ENCODE data around the gene DUS3L.
"Not testable (repeated sequence)": the region's sequence is repeated elsewhere in the genome, so short reads cannot be mapped to it uniquely, and the experiment has no call there.

The DUS3L gene

GRCh38 chr19:5793188-5793587 lies 2.2 kb upstream of the DUS3L start:
- DNase-seq (no peak), ATAC-seq (no peak)
- H3K9me3 Mint-ChIP-seq: no peaks in the 10 kb centered on the region
- H3K36me3 Mint-ChIP-seq (ENCODE audit: low read depth): peaks cover 22% of the 10 kb centered on the region
- H3K27me3 Mint-ChIP-seq: peaks cover 6% of the 10 kb centered on the region
- H3K27ac Mint-ChIP-seq: no peak overlapping the region
- no peak overlapping the region for H3K4me3 Mint-ChIP-seq
- peaks cover 14% of the 10 kb centered on the region for H3K4me1 Mint-ChIP-seq

GRCh38 chr19:5792224-5792623 lies 1.3 kb upstream of the DUS3L start:
- DNase-seq (no peak), ATAC-seq (no peak)
- peaks cover 6% of the 10 kb centered on the region for H3K27me3 Mint-ChIP-seq
- no peaks in the 10 kb centered on the region for H3K9me3 Mint-ChIP-seq
- no peak overlapping the region for H3K4me3 Mint-ChIP-seq
- H3K4me1 Mint-ChIP-seq: peaks cover 14% of the 10 kb centered on the region
- peaks cover 25% of the 10 kb centered on the region for H3K36me3 Mint-ChIP-seq (ENCODE audit: low read depth)
- no peak overlapping the region for H3K27ac Mint-ChIP-seq

- Mint-ChIP-seq H3K9me3 (no peaks in the 10 kb centered on the region), H3K27ac (peak overlapping the region; percentile 100), H3K36me3 (ENCODE audit: low read depth) (peaks cover 37% of the 10 kb centered on the region), H3K4me3 (peak overlapping the region; percentile 98), H3K27me3 (peaks cover 3% of the 10 kb centered on the region), H3K4me1 (peaks cover 14% of the 10 kb centered on the region)
- DNase-seq (no peak), ATAC-seq (no peak)
Observed at GRCh38 chr19:5789886-5790558, 941 bp downstream of the DUS3L start.

GRCh38 chr19:5789351-5789761 lies 1.6 kb downstream of the DUS3L start:
- peak overlapping the region; percentile 98 for H3K4me3 Mint-ChIP-seq
- no peak for DNase-seq
- H3K4me1 Mint-ChIP-seq: peaks cover 14% of the 10 kb centered on the region
- peaks cover 37% of the 10 kb centered on the region for H3K36me3 Mint-ChIP-seq (ENCODE audit: low read depth)
- H3K9me3 Mint-ChIP-seq: no peaks in the 10 kb centered on the region
- ATAC-seq: no peak
- peaks cover 3% of the 10 kb centered on the region for H3K27me3 Mint-ChIP-seq
- H3K27ac Mint-ChIP-seq: no peak overlapping the region

GRCh38 chr19:5788422-5788821 lies 2.5 kb downstream of the DUS3L start:
- ATAC-seq: no peak
- Mint-ChIP-seq H3K36me3 (ENCODE audit: low read depth) (peaks cover 37% of the 10 kb centered on the region), H3K27ac (no peak overlapping the region), H3K27me3 (peaks cover 3% of the 10 kb centered on the region), H3K4me3 (no peak overlapping the region), H3K4me1 (peaks cover 13% of the 10 kb centered on the region), H3K9me3 (no peaks in the 10 kb centered on the region)
- DNase-seq: no peak

GRCh38 chr19:5787409-5788182 lies 3.4 kb downstream of the DUS3L start:
- H3K27ac Mint-ChIP-seq: no peak overlapping the region
- H3K4me3 Mint-ChIP-seq: no peak overlapping the region
- H3K36me3 Mint-ChIP-seq (ENCODE audit: low read depth): peaks cover 37% of the 10 kb centered on the region
- H3K4me1 Mint-ChIP-seq: peaks cover 13% of the 10 kb centered on the region
- H3K27me3 Mint-ChIP-seq: peaks cover 3% of the 10 kb centered on the region
- no peak for ATAC-seq
- no peaks in the 10 kb centered on the region for H3K9me3 Mint-ChIP-seq
- DNase-seq: no peak

GRCh38 chr19:5786593-5787408 lies 4.2 kb downstream of the DUS3L start:
- Mint-ChIP-seq H3K27ac (no peak overlapping the region), H3K36me3 (ENCODE audit: low read depth) (peaks cover 37% of the 10 kb centered on the region), H3K9me3 (no peaks in the 10 kb centered on the region), H3K4me3 (no peak overlapping the region), H3K4me1 (peaks cover 13% of the 10 kb centered on the region), H3K27me3 (peaks cover 3% of the 10 kb centered on the region)
- DNase-seq (no peak), ATAC-seq (no peak)

GRCh38 chr19:5785423-5785822 lies 5.5 kb downstream of the DUS3L start:
- no peak overlapping the region for H3K4me3 Mint-ChIP-seq
- H3K4me1 Mint-ChIP-seq: peaks cover 5% of the 10 kb centered on the region
- no peaks in the 10 kb centered on the region for H3K27me3 Mint-ChIP-seq
- no peak for DNase-seq
- H3K27ac Mint-ChIP-seq: no peak overlapping the region
- peaks cover 31% of the 10 kb centered on the region for H3K36me3 Mint-ChIP-seq (ENCODE audit: low read depth)
- ATAC-seq: no peak
- H3K9me3 Mint-ChIP-seq: no peaks in the 10 kb centered on the region

GRCh38 chr19:5784581-5785147 lies 6.3 kb downstream of the DUS3L start, which contains the start of gene PRR22:
Gene PRR22 (minus strand): TSS chr19:5784746. CDS start chr19:5784660, 86 bp downstream.
- H3K27me3 Mint-ChIP-seq: no peaks in the 10 kb centered on the region
- no peak within 1 kb of the TSS for H3K4me3 Mint-ChIP-seq
- H3K4me1 Mint-ChIP-seq: no peaks in the 10 kb centered on the region
- H3K36me3 Mint-ChIP-seq (ENCODE audit: low read depth): peaks cover 25% of the 10 kb centered on the region
- H3K9me3 Mint-ChIP-seq: no peaks in the 10 kb centered on the region
- DNase-seq: no peak
- no peak for ATAC-seq
- H3K27ac Mint-ChIP-seq: no peak within 1 kb of the TSS

- Mint-ChIP-seq H3K4me3 (no peak overlapping the region), H3K27ac (no peak overlapping the region), H3K27me3 (no peaks in the 10 kb centered on the region), H3K36me3 (ENCODE audit: low read depth) (peaks cover 16% of the 10 kb centered on the region), H3K4me1 (no peaks in the 10 kb centered on the region), H3K9me3 (no peaks in the 10 kb centered on the region)
- no peak for DNase-seq
- ATAC-seq: no peak
Observed at GRCh38 chr19:5782945-5783919, 7.7 kb downstream of the DUS3L start.

- H3K9me3 Mint-ChIP-seq: no peaks in the 10 kb centered on the region
- no peak for ATAC-seq
- no peak overlapping the region for H3K27ac Mint-ChIP-seq
- H3K36me3 Mint-ChIP-seq (ENCODE audit: low read depth): peaks cover 12% of the 10 kb centered on the region
- H3K27me3 Mint-ChIP-seq: no peaks in the 10 kb centered on the region
- no peaks in the 10 kb centered on the region for H3K4me1 Mint-ChIP-seq
- no peak overlapping the region for H3K4me3 Mint-ChIP-seq
- DNase-seq: no peak
Observed at GRCh38 chr19:5782322-5782721, 8.6 kb downstream of the DUS3L start.

GRCh38 chr19:5780916-5781315 lies 10.0 kb downstream of the DUS3L start:
- H3K4me1 Mint-ChIP-seq; DNase-seq; H3K27ac Mint-ChIP-seq; ATAC-seq; H3K4me3 Mint-ChIP-seq; H3K36me3 Mint-ChIP-seq (ENCODE audit: low read depth); H3K9me3 Mint-ChIP-seq; H3K27me3 Mint-ChIP-seq: not testable (repeated sequence)

GRCh38 chr19:5778402-5778801 lies 12.6 kb downstream of the DUS3L start:
- ATAC-seq (no peak), DNase-seq (no peak)
- no peaks in the 10 kb centered on the region for H3K36me3 Mint-ChIP-seq (ENCODE audit: low read depth)
- H3K4me1 Mint-ChIP-seq: no peaks in the 10 kb centered on the region
- no peaks in the 10 kb centered on the region for H3K9me3 Mint-ChIP-seq
- H3K4me3 Mint-ChIP-seq: no peak overlapping the region
- no peak overlapping the region for H3K27ac Mint-ChIP-seq
- peaks cover 2% of the 10 kb centered on the region for H3K27me3 Mint-ChIP-seq
